Esophagus squamous epithelium (tissue), 4 donors: ENCODE data around the gene SMAD4.

ENCODE experiments used
- POLR2A ChIP-seq, 4 donors: fragments of 450-650 bp; IDR thresholded peaks; one replicate each; pipeline ENCODE4 v1.6.1; 2017; ENCODE audit warnings: antibody characterized with exemption in 4 of 4, mild to moderate bottlenecking in 4 of 4, moderate library complexity in 3 of 4
- TF ChIP-seq, protein P1 (sequence below), 6 experiments: fragments of 450-650 bp in 4 of 6; fragments of 200-600 bp in 2 of 6; sonication (generic) in 2 of 6; IDR thresholded peaks; one replicate each; pipeline ENCODE4 v1.5.1; 2016 to 2019; ENCODE audit warnings: antibody characterized with exemption in 6 of 6, mild to moderate bottlenecking in 4 of 6, moderate library complexity in 4 of 6

GRCh38 chr18:51010218-51010617, 19.8 kb upstream of the SMAD4 start:
- TF ChIP-seq, protein P1, sequence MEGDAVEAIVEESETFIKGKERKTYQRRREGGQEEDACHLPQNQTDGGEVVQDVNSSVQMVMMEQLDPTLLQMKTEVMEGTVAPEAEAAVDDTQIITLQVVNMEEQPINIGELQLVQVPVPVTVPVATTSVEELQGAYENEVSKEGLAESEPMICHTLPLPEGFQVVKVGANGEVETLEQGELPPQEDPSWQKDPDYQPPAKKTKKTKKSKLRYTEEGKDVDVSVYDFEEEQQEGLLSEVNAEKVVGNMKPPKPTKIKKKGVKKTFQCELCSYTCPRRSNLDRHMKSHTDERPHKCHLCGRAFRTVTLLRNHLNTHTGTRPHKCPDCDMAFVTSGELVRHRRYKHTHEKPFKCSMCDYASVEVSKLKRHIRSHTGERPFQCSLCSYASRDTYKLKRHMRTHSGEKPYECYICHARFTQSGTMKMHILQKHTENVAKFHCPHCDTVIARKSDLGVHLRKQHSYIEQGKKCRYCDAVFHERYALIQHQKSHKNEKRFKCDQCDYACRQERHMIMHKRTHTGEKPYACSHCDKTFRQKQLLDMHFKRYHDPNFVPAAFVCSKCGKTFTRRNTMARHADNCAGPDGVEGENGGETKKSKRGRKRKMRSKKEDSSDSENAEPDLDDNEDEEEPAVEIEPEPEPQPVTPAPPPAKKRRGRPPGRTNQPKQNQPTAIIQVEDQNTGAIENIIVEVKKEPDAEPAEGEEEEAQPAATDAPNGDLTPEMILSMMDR (IDR thresholded peaks at IDR 0.05): no peak
- no peak for TF ChIP-seq POLR2A (IDR thresholded peaks at IDR 0.05)
